Activated CD4-positive, alpha-beta T cell treated with anti-CD3 and anti-CD28 coated beads, Interleukin-2, Interleukin-6, amounts not matched to agents 100 ng/mL and 50 ng/mL, durations not matched to agents 16 hours and 8 hours (primary cell): ENCODE data around the gene ALK.

ENCODE experiments used
- DNase-seq: peaks from one replicate; pipeline ENCODE4 v3.0.0-alpha.2; 2020

ALK gene

GRCh38 chr2:29164091-29164846, 757.1 kb downstream of the ALK start:
- DNase-seq, result no peak

- no peak for DNase-seq
Measured at GRCh38 chr2:29162204-29162928, 759.0 kb downstream of the ALK start.

GRCh38 chr2:29160184-29160583, 761.2 kb downstream of the ALK start:
- no peak for DNase-seq

- DNase-seq, result no peak
Measured at GRCh38 chr2:29159125-29159524, 762.3 kb downstream of the ALK start.

DNA sequence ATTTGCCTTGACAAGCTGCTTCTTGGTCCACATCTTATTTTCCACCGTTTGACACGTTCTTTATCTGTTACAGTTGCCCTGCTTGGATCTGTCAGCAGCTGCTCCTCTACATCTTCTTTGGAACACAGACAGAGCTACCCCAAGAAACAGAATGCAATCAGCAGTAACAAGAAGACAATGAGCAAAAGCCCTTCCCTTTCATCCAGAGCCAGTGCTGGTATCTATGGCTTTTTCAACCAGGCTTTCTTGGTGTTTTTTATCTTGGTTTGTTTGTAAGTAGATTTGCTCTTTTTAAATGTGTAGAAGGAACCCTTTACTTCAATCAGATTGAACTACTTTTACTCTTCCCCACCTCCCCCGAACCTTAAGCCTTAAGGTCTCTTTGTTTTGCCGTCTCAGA, 764.3 kb downstream of the ALK start:
- no peak for DNase-seq

DNA sequence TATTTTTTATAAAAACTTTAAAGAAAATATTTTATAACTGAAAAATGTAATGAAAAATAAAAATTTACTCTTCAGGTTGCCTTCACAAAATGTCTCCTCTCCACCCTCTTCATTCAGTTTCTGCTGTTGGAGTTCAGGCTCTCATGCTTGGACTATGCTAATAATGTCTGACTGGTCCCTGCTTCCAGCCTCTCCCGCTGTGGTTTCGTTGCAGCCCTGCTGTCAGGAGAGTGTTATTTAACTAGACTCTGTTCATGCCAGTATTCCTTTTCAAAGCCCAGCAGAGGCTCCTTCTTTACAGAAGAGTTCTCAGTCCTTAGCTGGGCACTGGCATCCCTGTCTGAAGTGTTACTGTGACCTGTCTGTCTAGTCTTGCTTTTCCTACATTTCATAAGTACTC, 765.8 kb downstream of the ALK start:
- no peak for DNase-seq

- DNase-seq, result no peak
Measured at GRCh38 chr2:29154610-29155009, 766.8 kb downstream of the ALK start.

DNA sequence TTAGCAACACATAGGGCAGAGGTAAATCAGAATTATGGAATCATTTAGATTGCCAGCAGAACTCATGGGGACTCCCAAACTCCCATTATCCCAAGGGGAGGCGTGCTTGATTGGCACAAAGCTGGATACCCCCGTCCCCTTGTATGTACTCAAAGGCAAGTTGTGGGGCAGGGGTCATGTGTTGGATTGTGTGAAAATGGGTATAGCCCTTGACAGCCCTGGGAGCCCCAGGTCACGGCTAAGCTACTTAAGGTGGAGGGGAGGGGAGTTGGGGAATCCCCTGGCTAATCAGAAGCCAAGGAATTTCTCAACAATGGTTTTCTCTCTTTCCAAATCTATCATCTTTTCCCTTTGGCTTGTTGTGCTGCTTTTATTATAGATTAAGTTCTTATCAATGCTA, 773.4 kb downstream of the ALK start:
- DNase-seq, result no peak

- DNase-seq, result no peak
Measured at GRCh38 chr2:29146197-29146596, 775.2 kb downstream of the ALK start.

GRCh38 chr2:29143657-29144056, 777.7 kb downstream of the ALK start:
- DNase-seq, result no peak
